ENCODE data around the gene HOXC10.

Gene HOXC10

GRCh38 chr12:54017027-54017788 is 32.3 kb downstream of the HOXC10 start:
- no peak for DNase-seq

GRCh38 chr12:54017878-54018467 is 33.0 kb downstream of the HOXC10 start:
- peak; percentile 60 for DNase-seq

- DNase-seq = no peak
Measured at GRCh38 chr12:54018468-54018984, 33.6 kb downstream of the HOXC10 start.

- DNase-seq = no peak
Measured at GRCh38 chr12:54019091-54019811, 34.3 kb downstream of the HOXC10 start.

- no peak for DNase-seq
Measured at GRCh38 chr12:54019924-54020590, 35.1 kb downstream of the HOXC10 start.

GRCh38 chr12:54020591-54021405 is 35.9 kb downstream of the HOXC10 start:
- DNase-seq = no peak

- no peak for DNase-seq
Measured at GRCh38 chr12:54021432-54022013, 36.6 kb downstream of the HOXC10 start.

GRCh38 chr12:54022960-54023884 is 38.3 kb downstream of the HOXC10 start:
- no peak for DNase-seq

GRCh38 chr12:54024127-54024526 is 39.2 kb downstream of the HOXC10 start:
- DNase-seq = no peak

GRCh38 chr12:54024581-54025305 is 39.8 kb downstream of the HOXC10 start:
- no peak for DNase-seq

GRCh38 chr12:54025499-54026405 is 40.8 kb downstream of the HOXC10 start:
- no peak for DNase-seq

GRCh38 chr12:54026640-54027441 is 41.9 kb downstream of the HOXC10 start:
- DNase-seq = no peak

- no peak for DNase-seq
Measured at GRCh38 chr12:54027442-54027786, 42.5 kb downstream of the HOXC10 start.

GRCh38 chr12:54028314-54029201 is 43.6 kb downstream of the HOXC10 start, which contains the start of gene HOXC6:
HOXC6 (plus strand) TSS chr12:54028440; CDS start chr12:54028522, 82 bp downstream.
- no peak for DNase-seq

- DNase-seq = no peak
Measured at GRCh38 chr12:54029529-54030441, 44.8 kb downstream of the HOXC10 start.

- DNase-seq = no peak
Measured at GRCh38 chr12:54030442-54030801, 45.5 kb downstream of the HOXC10 start.
